Esophagus mucosa (tissue), 1 donor: Measurements from ENCODE around the gene ZNF473. TPM values are rescaled to one million over a fixed set of nuclear protein-coding genes. Genes with fewer than 3 reads are reported as not detected.

Experiments
- ATAC-seq: fragments of 200-7000 bp; cut with Tn5 transposase; one replicate; pipeline ENCODE4 v1.9.1; 2020
- total RNA-seq: library from RNA; stranded (reverse); gene quantifications from one replicate; pipeline ENCODE4 v1.2.4, GENCODE V29; 2023
- donor health status: DM: yes; HTN: yes; CAD: no.

The ZNF473 gene
- total RNA-seq, 1 donor from 2014 or later, result 6.7 TPM

GRCh38 chr19:50003810-50004419 is 21.9 kb upstream of the ZNF473 start:
- peak; percentile 73 for ATAC-seq

- no peak for ATAC-seq
These were observed 20.4 kb upstream of the ZNF473 start for GRCh38 chr19:50005428-50005827.

- no peak for ATAC-seq
These were observed 18.6 kb upstream of the ZNF473 start for GRCh38 chr19:50007170-50007569.

DNA sequence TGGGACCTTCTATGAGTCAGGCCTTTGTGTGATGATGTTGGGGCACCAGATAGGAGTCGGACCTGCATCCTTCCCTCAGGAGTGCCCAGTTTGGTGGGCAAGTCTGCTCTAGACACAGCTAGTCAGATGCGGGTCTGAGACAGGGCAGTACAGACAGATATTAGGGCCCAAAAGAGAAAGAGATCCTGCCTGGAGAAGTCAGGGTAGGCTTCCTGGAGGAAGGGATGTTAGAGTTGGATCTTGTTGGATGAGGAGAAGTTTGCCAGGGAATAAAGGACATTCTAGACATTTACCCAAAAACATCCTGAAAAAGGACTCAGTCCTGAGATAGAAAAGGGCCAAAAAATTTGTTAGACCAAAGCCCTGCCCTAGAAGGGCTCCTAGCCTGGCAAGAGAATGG is 17.9 kb upstream of the ZNF473 start:
- no peak for ATAC-seq

DNA sequence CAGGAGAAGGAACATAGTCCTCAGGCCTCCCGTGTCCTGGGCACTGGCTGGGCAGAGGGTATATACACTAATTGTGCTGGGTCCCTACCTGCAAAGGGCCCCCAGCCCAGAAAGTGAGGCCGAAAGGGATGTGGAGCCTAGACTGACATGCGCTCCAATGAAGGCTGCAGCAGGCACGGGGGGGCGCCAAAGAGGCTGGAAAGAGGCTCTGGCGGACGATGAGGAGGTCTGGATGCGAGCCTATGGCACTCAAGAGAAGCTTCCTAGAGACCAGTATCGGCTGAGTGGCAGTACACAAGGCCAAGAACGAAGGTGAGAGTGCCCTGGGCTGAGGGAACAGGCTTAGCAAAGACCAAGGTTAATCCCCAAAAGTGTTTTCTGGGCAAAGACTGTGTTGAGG is 17.3 kb upstream of the ZNF473 start:
- ATAC-seq, result no peak

DNA sequence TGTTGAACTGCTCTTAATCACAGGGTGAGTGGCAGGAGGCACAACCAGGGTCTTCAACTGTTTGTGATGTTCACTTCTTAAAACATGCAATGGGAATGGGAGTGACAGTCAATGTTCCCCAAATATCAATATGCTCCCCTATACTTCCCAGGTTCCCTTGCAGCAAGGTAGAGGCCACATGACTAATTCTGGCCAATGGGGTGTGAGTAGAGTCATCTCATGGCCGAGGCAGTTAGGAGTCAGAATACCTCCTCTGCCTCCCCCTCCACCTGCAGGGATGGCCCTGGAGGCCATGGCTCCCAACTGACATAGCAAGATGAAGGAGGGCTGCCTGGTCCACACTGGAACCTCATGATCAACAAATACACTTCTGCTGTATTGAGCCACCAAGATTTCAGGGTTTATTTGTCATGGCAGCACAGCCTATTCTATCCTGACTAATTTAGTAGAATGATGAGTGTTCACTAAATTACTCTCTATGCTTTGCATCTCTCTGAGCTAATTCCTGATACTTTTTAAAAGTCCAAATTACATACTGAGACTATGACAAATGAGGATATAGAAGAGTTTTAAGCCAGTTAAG is 9.5 kb upstream of the ZNF473 start:
- no peak for ATAC-seq

- no peak for ATAC-seq
These were observed 5.3 kb upstream of the ZNF473 start for GRCh38 chr19:50020481-50020880.

DNA sequence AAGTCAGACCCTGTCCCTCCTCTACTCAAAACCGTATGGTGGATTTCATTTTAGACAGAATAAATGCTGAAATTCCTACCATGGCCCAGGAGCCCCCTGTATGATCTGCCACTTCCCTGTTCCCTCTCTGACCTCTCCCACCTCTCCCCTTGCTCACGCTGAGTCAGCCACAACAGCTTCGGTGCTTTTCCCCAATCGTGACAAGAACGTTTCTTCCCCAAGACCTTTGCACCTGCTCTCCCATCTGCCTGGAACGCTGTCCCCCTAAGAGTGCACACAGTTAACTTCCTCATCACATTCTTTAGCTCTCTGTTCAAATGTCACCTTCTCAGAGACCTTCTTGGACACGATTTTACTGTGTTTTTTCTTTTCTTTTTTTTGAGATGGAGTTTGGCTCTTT is 3.0 kb upstream of the ZNF473 start:
- no peak for ATAC-seq

DNA sequence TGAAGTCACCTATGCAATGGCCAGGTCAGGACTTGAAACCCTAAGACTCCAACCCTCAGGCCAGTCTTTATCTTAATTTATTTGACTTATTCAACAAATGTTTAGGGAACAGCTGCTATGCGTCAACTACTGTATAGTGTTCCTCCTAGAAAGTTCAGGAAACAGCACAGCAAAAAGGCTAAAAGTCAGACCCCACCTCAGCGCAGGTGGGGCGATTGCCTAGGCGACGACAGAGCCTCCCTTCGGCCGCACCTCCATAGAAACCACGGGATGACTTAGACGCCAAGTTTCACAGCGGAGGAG is 1.1 kb upstream of the ZNF473 start:
- no peak for ATAC-seq

- ATAC-seq, result peak; percentile 98
These were observed 597 bp upstream of the ZNF473 start, which contains the start of gene VRK3 for GRCh38 chr19:50025022-50025793. TSS of gene VRK3 (minus strand) at chr19:50025372. CDS start at chr19:50016162, 9,210 bp downstream.

DNA sequence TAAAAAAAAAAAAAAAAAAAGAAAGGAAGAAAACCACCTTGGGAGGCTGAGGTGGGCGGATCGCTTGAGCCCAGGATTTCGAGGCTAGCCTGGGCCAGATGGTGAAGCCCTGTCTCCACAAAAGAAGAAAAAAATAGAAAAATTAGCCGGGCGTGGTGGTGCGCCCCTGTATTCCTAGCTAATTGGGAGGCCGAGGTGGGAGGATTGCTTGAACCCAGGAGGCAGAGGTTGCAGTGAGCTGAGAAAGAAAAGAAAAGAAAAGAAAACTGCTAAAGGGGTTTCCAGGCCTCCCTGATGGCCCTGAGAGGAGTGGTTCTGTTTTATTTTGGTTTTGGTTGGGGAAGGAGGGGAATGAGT is 723 bp downstream of the ZNF473 start:
- no peak for ATAC-seq

GRCh38 chr19:50030225-50030624 is 4.4 kb downstream of the ZNF473 start:
- no peak for ATAC-seq

DNA sequence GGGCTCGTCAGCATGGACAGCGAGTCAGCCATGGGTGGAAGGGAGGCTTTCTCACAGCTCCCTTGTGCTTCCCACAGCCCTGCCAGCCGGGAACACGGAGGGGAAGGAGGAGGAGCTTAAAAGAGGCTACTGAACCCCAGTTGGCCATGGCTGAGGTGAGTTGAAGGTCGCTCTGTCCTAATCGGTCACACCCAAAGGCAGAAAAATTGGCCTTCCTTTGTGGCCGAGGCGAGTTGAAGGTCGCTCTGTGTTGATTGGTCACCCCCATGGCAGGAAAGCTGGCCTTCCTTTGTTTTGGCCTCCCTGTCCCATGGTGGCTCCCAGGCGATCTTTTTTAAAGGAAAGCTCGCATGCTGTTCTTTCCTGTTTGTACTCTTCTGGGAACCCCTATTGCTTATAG is 5.1 kb downstream of the ZNF473 start:
- no peak for ATAC-seq

- ATAC-seq, result peak; percentile 94
These were observed 11.1 kb downstream of the ZNF473 start for GRCh38 chr19:50036908-50037307.

- peak; percentile 40 for ATAC-seq
These were observed 14.2 kb downstream of the ZNF473 start for GRCh38 chr19:50039968-50040367.

- no peak for ATAC-seq
These were observed 15.2 kb downstream of the ZNF473 start for GRCh38 chr19:50040967-50041366.

GRCh38 chr19:50042363-50043024 is 16.7 kb downstream of the ZNF473 start:
- ATAC-seq, result no peak

- ATAC-seq, result no peak
These were observed 18.2 kb downstream of the ZNF473 start for GRCh38 chr19:50043967-50044366.

DNA sequence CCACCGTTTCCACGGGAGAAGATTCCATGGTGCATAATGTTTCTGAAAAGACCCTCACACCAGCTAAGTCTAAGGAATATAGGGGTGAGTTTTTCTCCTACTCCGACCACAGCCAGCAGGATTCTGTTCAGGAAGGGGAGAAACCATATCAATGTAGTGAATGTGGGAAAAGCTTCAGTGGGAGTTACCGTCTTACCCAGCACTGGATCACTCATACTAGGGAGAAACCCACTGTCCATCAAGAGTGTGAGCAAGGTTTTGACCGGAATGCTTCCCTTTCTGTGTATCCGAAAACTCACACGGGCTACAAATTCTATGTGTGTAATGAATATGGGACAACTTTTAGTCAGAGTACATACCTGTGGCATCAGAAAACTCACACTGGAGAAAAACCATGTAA is 19.1 kb downstream of the ZNF473 start:
- ATAC-seq, result no peak

DNA sequence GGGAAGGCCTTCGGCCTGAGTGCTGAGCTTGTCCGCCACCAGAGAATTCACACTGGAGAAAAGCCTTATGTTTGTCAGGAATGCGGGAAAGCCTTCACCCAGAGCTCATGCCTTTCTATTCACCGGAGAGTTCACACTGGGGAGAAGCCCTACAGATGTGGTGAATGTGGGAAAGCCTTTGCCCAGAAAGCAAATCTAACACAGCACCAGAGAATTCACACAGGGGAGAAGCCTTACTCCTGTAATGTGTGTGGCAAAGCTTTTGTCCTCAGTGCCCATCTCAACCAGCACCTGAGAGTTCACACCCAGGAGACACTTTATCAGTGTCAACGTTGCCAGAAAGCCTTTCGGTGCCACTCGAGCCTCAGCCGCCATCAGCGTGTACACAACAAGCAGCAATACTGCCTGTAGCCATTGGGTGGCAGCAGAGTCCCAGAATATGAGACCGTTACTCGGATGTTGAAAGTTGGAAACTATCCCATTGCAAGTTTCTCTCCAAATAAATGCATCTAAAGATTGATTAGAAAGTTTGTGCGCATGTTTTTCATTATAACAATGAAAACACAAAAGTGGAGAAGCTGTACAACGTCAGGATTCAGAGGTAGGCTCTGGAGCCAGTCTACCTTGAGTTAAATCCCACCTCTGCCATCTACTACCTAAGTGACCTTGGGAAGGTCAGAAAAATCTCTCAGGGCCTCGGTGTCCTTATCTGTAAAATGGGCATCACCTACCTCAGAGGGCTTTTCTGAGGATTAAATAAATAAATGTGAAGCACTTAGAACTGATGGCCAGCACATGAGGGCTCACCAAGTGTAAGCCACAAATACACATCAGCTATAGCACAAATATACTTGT is 21.1 kb downstream of the ZNF473 start:
- ATAC-seq, result no peak

DNA sequence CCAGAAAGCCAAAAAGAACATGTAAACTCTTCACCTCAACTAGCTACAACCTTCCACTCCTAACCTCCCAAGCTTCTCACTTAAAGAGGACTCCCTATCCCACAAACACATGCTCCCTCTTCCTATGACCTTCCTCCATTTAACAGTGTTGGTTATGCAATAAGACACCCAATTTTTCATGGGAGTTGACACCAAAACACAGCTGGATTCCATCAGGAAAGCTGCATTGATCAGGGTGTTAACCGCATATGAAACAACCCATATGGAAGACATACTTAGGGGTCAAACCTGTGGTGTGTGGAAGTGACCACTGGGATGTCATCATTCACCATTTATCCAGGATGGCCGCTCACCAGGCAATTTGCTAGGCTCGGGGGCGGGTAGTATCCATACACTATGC is 21.9 kb downstream of the ZNF473 start:
- no peak for ATAC-seq

DNA sequence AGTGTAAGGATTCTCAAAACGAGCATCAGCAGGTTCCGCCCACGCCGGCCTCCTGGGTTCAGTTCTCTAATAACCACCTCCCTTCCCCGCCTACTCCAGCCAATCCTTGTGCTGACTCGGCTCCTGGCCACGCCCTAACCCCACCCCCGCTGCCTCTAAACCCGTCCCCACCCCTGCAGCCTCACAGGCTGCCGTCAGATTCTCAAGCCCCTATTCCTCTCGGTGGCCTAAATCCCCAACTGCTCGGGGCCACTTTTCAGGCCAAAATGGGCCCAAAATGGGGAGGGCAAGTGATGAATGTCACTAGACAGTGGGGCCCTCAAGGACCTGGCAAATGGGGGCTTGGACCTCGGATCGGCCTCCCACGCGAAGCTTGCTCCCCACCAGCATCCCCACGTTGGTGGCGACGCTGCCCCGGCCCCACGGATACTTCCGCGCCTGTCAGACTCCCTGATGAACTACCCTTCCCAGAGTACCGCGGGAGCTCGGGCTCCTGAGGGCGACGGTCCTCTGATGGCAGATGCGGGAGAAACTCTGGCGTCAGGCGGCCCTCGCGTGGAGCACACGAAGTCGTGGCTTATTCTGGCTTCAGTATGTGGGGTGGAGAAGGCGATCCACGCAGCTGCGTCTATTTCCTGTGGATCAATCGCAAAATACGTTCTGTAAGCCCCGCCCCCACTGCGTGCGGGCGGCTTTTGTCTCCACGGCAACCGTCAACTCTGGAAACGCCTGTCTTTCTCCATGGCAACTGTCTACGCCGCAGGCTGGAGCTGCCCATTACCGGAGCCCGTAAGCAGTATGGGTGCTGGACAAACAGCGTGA is 24.8 kb downstream of the ZNF473 start:
- peak; percentile 85 for ATAC-seq
